ENCODE results near the gene DCLRE1B. TPM values are rescaled to one million over a fixed set of nuclear protein-coding genes. Genes with fewer than 3 reads are reported as not detected.

The DCLRE1B gene
- total and polyA plus RNA-seq, 9 of the 15 experiments (the other 6 are each of a cell fraction or from before 2014, with no cell fraction given) = 10.6 to 28.8 (median 17.2) TPM

GRCh38 chr1:113904674-113905434 is at the start of gene DCLRE1B, which contains the start of gene AP4B1 (continued):
- TF ChIP-seq CEBPG (CRISPR knock-in tag; IDR thresholded peaks at IDR 0.05) = no peak
- no peak for TF ChIP-seq CEBPG (tag; conservative IDR thresholded peaks at IDR 0.05 in 1 of 2, IDR thresholded peaks at IDR 0.05 in 1 of 2)
- no peak for TF ChIP-seq HMG20A (CRISPR knock-in tag; conservative IDR thresholded peaks at IDR 0.05)
- peak; percentile 63; the same call in 1 of the 2 replicates for TF ChIP-seq TCF3 (CRISPR knock-in tag; IDR thresholded peaks at IDR 0.05)
- peak; percentile 69 for TF ChIP-seq ZHX1 (conservative IDR thresholded peaks at IDR 0.05; ENCODE audit: low read length)
- no peak for TF ChIP-seq ARHGAP35 (IDR thresholded peaks at IDR 0.05; ENCODE audit: partially characterized antibody)
- TF ChIP-seq MIER1 (IDR thresholded peaks at IDR 0.05; ENCODE audit: low read depth) = no peak
- TF ChIP-seq GMEB1 (CRISPR knock-in tag; IDR thresholded peaks at IDR 0.05) = peak; percentile 77
- peak; percentile 85 for TF ChIP-seq SPI1 (IDR thresholded peaks at IDR 0.05; ENCODE audit: borderline replicate concordance, low read depth, low read length)
- 0 out of 2 replicates have a peak, but pooled peaks have one; percentile 53 for TF ChIP-seq NFE2 (IDR thresholded peaks at IDR 0.05; ENCODE audit: low read depth)
- TF ChIP-seq ZNF511 (CRISPR knock-in tag; IDR thresholded peaks at IDR 0.05) = peak; percentile 82
- TF ChIP-seq ARID4B (CRISPR knock-in tag; IDR thresholded peaks at IDR 0.05) = peak; percentile 86
- TF ChIP-seq TEAD4 (IDR thresholded peaks at IDR 0.05; ENCODE audit: low read length) = peak; percentile 54
- TF ChIP-seq TEAD4 (CRISPR knock-in tag; IDR thresholded peaks at IDR 0.05; ENCODE audit: borderline replicate concordance) = 0 out of 2 replicates have a peak, but pooled peaks have one; percentile 35
- TF ChIP-seq MAFK (IDR thresholded peaks at IDR 0.05; ENCODE audit: low read length) = 0 out of 2 replicates have a peak, but pooled peaks have one; percentile 23
- TF ChIP-seq SUPT5H (IDR thresholded peaks at IDR 0.05) = peak; percentile 77
- TF ChIP-seq MAX (CRISPR knock-in tag; IDR thresholded peaks at IDR 0.05) = peak; percentile 86
- no peak for TF ChIP-seq CHCHD3 (CRISPR knock-in tag; IDR thresholded peaks at IDR 0.05)
- no peak for TF ChIP-seq U2AF2 (optimal IDR thresholded peaks at IDR 0.05; ENCODE audit: low read depth, low read length)

All from K562 (cell line).